Activated effector memory CD4-positive, alpha-beta T cell treated with anti-CD3 and anti-CD28 coated beads, Interleukin-2, amount 50 U/mL, for 16 hours (primary cell): ENCODE data around the gene SLC5A11.
"Not testable (repeated sequence)": the region's sequence is repeated elsewhere in the genome, so short reads cannot be mapped to it uniquely, and the experiment has no call there.

ENCODE experiments used
- DNase-seq: peaks from one replicate; pipeline ENCODE4 v3.0.0-alpha.2; 2020

Gene SLC5A11

GRCh38 chr16:24845726-24846547 is at the start of gene SLC5A11:
Gene SLC5A11, plus strand, starts transcription at chr16:24845963. Its CDS starts 12,681 bp downstream, at chr16:24858644.
- DNase-seq: no peak

- DNase-seq: no peak
Observed at GRCh38 chr16:24800586-24800985, 45.2 kb upstream of the SLC5A11 start.

GRCh38 chr16:24801761-24802302 is 43.9 kb upstream of the SLC5A11 start:
- no peak for DNase-seq

- no peak for DNase-seq
Observed at GRCh38 chr16:24805484-24805883, 40.3 kb upstream of the SLC5A11 start.

GRCh38 chr16:24807301-24807700 is 38.5 kb upstream of the SLC5A11 start:
- no peak for DNase-seq

GRCh38 chr16:24810951-24811843 is 34.6 kb upstream of the SLC5A11 start:
- DNase-seq: no peak

- not testable (repeated sequence) for DNase-seq
Observed at GRCh38 chr16:24812813-24813212, 33.0 kb upstream of the SLC5A11 start.

- DNase-seq: no peak
Observed at GRCh38 chr16:24815021-24815420, 30.7 kb upstream of the SLC5A11 start.

GRCh38 chr16:24816688-24817087 is 29.1 kb upstream of the SLC5A11 start:
- no peak for DNase-seq

GRCh38 chr16:24819462-24820040 is 26.2 kb upstream of the SLC5A11 start:
- no peak for DNase-seq

GRCh38 chr16:24820522-24820921 is 25.2 kb upstream of the SLC5A11 start:
- no peak for DNase-seq

GRCh38 chr16:24821129-24821528 is 24.6 kb upstream of the SLC5A11 start:
- no peak for DNase-seq

- DNase-seq: no peak
Observed at GRCh38 chr16:24822542-24822941, 23.2 kb upstream of the SLC5A11 start.

- no peak for DNase-seq
Observed at GRCh38 chr16:24822974-24823373, 22.8 kb upstream of the SLC5A11 start.

GRCh38 chr16:24825696-24826095 is 20.1 kb upstream of the SLC5A11 start:
- no peak for DNase-seq

- DNase-seq: no peak
Observed at GRCh38 chr16:24826096-24826690, 19.6 kb upstream of the SLC5A11 start.

- no peak for DNase-seq
Observed at GRCh38 chr16:24826817-24827566, 18.8 kb upstream of the SLC5A11 start.

- DNase-seq: no peak
Observed at GRCh38 chr16:24829153-24829552, 16.6 kb upstream of the SLC5A11 start.

- DNase-seq: no peak
Observed at GRCh38 chr16:24833352-24833751, 12.4 kb upstream of the SLC5A11 start.

GRCh38 chr16:24834459-24835335 is 11.1 kb upstream of the SLC5A11 start:
- no peak for DNase-seq

GRCh38 chr16:24836836-24837235 is 8.9 kb upstream of the SLC5A11 start:
- DNase-seq: no peak
